ENCODE data around the gene BMP8A. TPM values are rescaled to one million over a fixed set of nuclear protein-coding genes. Genes with fewer than 3 reads are reported as not detected.
"Not testable (repeated sequence)": the region's sequence is repeated elsewhere in the genome, so short reads cannot be mapped to it uniquely, and the experiment has no call there.

BMP8A gene
- total and polyA plus RNA-seq, 2 donors from 2014 or later: 1.2 TPM; not detected in 1

DNA sequence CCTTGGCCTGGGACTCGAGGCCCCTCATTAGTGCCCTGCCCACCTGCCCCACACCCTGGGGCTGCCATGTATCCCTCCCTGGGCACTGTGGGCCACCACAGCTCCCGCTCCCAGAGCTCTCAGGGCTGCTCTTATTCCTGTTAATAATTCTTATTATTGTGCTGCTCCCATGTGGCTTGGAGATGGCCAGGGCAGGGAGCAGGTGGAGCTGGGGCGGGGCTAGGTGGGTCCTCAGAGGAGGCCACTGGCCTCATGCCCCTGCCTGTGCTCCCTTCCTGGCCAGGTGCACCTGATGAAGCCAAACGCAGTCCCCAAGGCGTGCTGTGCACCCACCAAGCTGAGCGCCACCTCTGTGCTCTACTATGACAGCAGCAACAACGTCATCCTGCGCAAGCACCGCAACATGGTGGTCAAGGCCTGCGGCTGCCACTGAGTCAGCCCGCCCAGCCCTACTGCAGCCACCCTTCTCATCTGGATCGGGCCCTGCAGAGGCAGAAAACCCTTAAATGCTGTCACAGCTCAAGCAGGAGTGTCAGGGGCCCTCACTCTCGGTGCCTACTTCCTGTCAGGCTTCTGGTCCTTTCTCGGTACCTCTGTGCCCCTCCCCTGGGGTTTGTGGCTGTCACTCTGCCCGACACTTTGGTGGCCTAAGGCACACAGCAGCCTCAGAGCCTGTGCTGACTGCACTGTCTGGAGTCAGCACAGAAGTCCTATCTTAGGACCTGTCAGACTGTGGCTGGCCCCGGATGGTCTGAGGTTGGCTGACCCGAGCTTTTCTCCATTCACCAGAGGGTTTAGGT, 34.1 kb downstream of the BMP8A start:
- no peak for FAIRE-seq
- Histone ChIP-seq H3K9ac (ENCODE audit: low read length in 3 of 3) (no peak overlapping the region), H3K36me3 (ENCODE audit: control insufficient read depth in 2 of 3, insufficient read depth in 3 of 3, low read length in 3 of 3) (peaks cover 0 to 7% (median 7%) of the 10 kb centered on the region in 3 donors)

DNA sequence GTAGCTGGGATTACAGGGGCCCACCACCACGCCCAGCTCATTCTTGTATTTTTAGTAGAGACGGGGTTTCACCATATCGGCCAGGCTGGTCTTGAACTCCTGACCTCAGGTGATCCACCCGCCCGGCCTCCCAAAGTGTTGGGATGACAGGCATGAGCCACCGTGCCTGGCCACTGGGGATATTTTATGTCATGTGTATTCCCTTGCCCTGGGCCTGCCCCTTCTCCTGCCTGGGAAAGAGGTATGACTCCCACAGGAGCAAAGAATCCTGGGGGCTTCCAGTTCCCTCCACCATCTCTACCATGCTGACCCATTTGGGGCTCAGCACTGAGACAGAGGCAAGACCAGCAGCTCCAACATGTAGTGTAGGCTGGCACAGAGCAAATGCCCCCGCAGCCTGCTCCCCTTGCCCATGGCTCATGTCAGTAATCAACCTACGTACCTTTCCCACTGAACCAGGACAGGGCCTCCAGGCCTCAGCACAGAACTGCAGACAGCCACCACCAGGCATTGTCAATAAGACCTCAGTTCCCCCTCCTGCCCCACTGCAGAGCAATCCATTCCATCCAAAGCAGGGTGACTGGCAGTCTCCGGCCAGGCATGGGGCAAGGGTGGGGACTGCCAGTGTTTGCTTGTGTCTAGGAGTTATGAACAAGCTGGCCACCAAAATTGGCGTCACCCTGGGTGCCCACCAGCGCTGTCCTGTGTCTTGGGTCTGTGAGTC, 35.2 kb downstream of the BMP8A start:
- no peaks in the 10 kb centered on the region for H3K27me3 ChIP-seq (ENCODE audit: control insufficient read depth, insufficient read depth, low read length)
- no peak overlapping the region for H3K27ac ChIP-seq (ENCODE audit: low read depth in 2 of 2, low read length in 2 of 2)
- FAIRE-seq (no peak), DNase-seq (no peak)
- no peaks in the 10 kb centered on the region for H3K4me1 ChIP-seq (ENCODE audit: control insufficient read depth in 2 of 3, insufficient read depth in 2 of 3, low read depth in 1 of 3, low read length in 3 of 3)
- H3K4me3 ChIP-seq (ENCODE audit: low read length in 3 of 3): no peak overlapping the region
- no peaks in the 10 kb centered on the region for H3K9me3 ChIP-seq (ENCODE audit: control insufficient read depth in 2 of 3, insufficient read depth in 1 of 3, low read length in 3 of 3)
- TF ChIP-seq, protein P1, sequence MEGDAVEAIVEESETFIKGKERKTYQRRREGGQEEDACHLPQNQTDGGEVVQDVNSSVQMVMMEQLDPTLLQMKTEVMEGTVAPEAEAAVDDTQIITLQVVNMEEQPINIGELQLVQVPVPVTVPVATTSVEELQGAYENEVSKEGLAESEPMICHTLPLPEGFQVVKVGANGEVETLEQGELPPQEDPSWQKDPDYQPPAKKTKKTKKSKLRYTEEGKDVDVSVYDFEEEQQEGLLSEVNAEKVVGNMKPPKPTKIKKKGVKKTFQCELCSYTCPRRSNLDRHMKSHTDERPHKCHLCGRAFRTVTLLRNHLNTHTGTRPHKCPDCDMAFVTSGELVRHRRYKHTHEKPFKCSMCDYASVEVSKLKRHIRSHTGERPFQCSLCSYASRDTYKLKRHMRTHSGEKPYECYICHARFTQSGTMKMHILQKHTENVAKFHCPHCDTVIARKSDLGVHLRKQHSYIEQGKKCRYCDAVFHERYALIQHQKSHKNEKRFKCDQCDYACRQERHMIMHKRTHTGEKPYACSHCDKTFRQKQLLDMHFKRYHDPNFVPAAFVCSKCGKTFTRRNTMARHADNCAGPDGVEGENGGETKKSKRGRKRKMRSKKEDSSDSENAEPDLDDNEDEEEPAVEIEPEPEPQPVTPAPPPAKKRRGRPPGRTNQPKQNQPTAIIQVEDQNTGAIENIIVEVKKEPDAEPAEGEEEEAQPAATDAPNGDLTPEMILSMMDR (IDR thresholded peaks at IDR 0.05; ENCODE audit: borderline replicate concordance, extremely low read depth, insufficient read depth): no peak
- no peak overlapping the region for H3K9ac ChIP-seq (ENCODE audit: low read length in 3 of 3)
- intact Hi-C loops (cut with DNase I): no loop called here
- H3K36me3 ChIP-seq (ENCODE audit: control insufficient read depth in 2 of 3, insufficient read depth in 3 of 3, low read length in 3 of 3): peaks cover 0 to 11% (median 7%) of the 10 kb centered on the region in 3 donors

More for the DNA sequence above, 34.1 kb downstream of the BMP8A start:
- Histone ChIP-seq H3K27ac (ENCODE audit: low read depth in 2 of 2, low read length in 2 of 2) (no peak overlapping the region), H3K27me3 (ENCODE audit: control insufficient read depth, insufficient read depth, low read length) (no peaks in the 10 kb centered on the region), H3K4me1 (ENCODE audit: control insufficient read depth in 2 of 3, insufficient read depth in 2 of 3, low read depth in 1 of 3, low read length in 3 of 3) (no peaks in the 10 kb centered on the region), H3K4me3 (ENCODE audit: low read length in 3 of 3) (no peak overlapping the region), H3K9me3 (ENCODE audit: control insufficient read depth in 2 of 3, insufficient read depth in 1 of 3, low read length in 3 of 3) (no peaks in the 10 kb centered on the region)
- no peak for DNase-seq
- intact Hi-C loops (cut with DNase I): no loop called here
- TF ChIP-seq, protein P1 (IDR thresholded peaks at IDR 0.05; ENCODE audit: borderline replicate concordance, extremely low read depth, insufficient read depth): no peak

DNA sequence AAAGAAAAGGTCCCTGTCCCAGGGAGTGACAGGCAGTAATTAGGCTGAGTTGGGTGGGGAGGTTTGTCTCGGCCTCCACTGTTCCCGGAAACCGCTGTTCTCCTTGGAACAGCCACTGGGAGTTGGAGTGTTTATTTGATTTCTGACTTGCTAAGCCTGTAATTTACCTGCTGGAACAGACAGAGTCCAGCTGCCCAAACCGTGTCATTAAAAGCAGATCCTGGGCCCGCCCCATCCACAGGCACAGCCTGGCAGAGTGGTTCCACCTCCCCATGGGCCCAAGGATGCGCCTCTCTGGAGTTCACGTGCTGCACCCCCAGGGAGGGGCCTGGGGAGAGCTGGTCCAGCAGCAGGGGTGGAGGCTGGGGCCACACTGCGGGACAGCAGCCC, 35.7 kb downstream of the BMP8A start:
- H3K4me1 ChIP-seq (ENCODE audit: control insufficient read depth in 2 of 3, insufficient read depth in 2 of 3, low read depth in 1 of 3, low read length in 3 of 3); intact Hi-C loops (cut with DNase I); H3K27ac ChIP-seq (ENCODE audit: low read depth in 2 of 2, low read length in 2 of 2); H3K9ac ChIP-seq (ENCODE audit: low read length in 3 of 3); H3K4me3 ChIP-seq (ENCODE audit: low read length in 3 of 3); H3K9me3 ChIP-seq (ENCODE audit: control insufficient read depth in 2 of 3, insufficient read depth in 1 of 3, low read length in 3 of 3); H3K27me3 ChIP-seq (ENCODE audit: control insufficient read depth, insufficient read depth, low read length); FAIRE-seq: not testable (repeated sequence)
- peaks cover 0 to 11% (median 7%) of the 10 kb centered on the region in 3 donors for H3K36me3 ChIP-seq (ENCODE audit: control insufficient read depth in 2 of 3, insufficient read depth in 3 of 3, low read length in 3 of 3)
- peak in 2 of 5 donors; percentile 33 to 34 for DNase-seq

DNA sequence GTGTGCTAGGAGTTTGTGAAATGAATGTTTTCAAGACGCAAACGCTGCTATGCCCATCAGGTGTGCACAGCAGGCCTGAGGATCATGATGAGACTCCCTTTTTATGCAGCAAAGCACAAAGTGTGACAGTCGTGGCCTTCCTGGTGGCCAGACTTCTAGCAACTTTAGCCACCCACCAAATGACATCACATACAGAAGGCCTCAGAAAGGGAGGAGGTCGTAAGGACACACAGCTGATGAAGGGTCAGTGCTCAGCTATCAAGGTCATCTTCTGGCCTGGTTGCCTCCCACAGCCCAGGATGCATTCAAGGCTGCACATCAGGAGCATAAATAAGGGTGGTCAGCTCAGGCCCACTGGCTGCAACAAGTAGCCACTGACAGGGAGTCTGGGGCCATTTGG, 36.6 kb downstream of the BMP8A start:
- peaks cover 0 to 11% (median 7%) of the 10 kb centered on the region in 3 donors for H3K36me3 ChIP-seq (ENCODE audit: control insufficient read depth in 2 of 3, insufficient read depth in 3 of 3, low read length in 3 of 3)

More for the DNA sequence above, 36.6 kb downstream of the BMP8A start:
- Histone ChIP-seq H3K9ac (ENCODE audit: low read length in 3 of 3) (no peak overlapping the region), H3K9me3 (ENCODE audit: control insufficient read depth in 2 of 3, insufficient read depth in 1 of 3, low read length in 3 of 3) (no peaks in the 10 kb centered on the region), H3K4me3 (ENCODE audit: low read length in 3 of 3) (no peak overlapping the region), H3K27me3 (ENCODE audit: control insufficient read depth, insufficient read depth, low read length) (no peaks in the 10 kb centered on the region), H3K4me1 (ENCODE audit: control insufficient read depth in 2 of 3, insufficient read depth in 2 of 3, low read depth in 1 of 3, low read length in 3 of 3) (no peaks in the 10 kb centered on the region), H3K27ac (ENCODE audit: low read depth in 2 of 2, low read length in 2 of 2) (no peak overlapping the region)
- DNase-seq (no peak), FAIRE-seq (no peak)
- TF ChIP-seq, protein P1 (IDR thresholded peaks at IDR 0.05; ENCODE audit: borderline replicate concordance, extremely low read depth, insufficient read depth): no peak
- intact Hi-C loops (cut with DNase I): no loop called here

Data from kidney (tissue), 14 donors.